ENCODE measurements around the gene CBY1. TPM values are rescaled to one million over a fixed set of nuclear protein-coding genes. Genes with fewer than 3 reads are reported as not detected.
A peak's percentile ranks its signal among the peaks of the same experiment; 100 is the strongest.

CBY1 gene
- total and polyA plus RNA-seq, 2 donors (not counting 1 experiment from before 2014, with no cell fraction given) = 14.5 to 42.3 TPM

DNA sequence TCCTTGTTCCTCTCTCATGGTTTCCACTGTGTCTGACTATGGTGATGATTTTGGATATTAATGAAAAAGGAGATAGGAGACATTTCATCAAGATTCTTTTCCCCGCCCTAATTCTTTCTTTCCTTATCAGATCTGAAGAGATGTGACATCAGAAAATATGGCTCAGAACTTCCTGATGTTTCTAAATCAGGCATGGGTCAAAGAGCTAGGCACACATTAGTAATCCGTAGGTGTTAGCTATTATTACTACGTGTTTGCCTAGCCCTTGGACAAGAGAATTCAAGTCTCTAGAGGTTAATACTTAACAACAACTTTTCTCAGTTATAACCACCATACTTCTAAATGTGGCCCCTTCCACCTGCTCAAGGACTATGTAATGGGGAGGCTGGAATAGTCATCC, 38.5 kb downstream of the CBY1 start:
- Histone ChIP-seq H3K27ac (ENCODE audit: insufficient read depth, low read length) (no peak overlapping the region), H3K36me3 (ENCODE audit: control insufficient read depth, insufficient read depth, low read length) (peaks cover 5% of the 10 kb centered on the region), H3K9ac (ENCODE audit: insufficient read depth, low read length) (no peak overlapping the region), H3K79me2 (ENCODE audit: control insufficient read depth, insufficient read depth, low read length) (peaks cover 60% of the 10 kb centered on the region), H3K4me2 (ENCODE audit: extremely low read depth, insufficient read depth, low read length) (no peak overlapping the region), H2AFZ (ENCODE audit: low read length) (no peak overlapping the region), H3K4me1 (ENCODE audit: control insufficient read depth, extremely low read depth, insufficient read depth, low read length) (peaks cover 17% of the 10 kb centered on the region), H3K27me3 (ENCODE audit: control insufficient read depth, insufficient read depth, low read length) (no peaks in the 10 kb centered on the region), H3K4me3 (replicated peaks in 1 of 4; ENCODE audit: control extremely low read depth in 1 of 4, insufficient read depth in 1 of 4, low read depth in 3 of 4, low read length in 4 of 4) (no peak overlapping the region), H3K9me3 (ENCODE audit: control insufficient read depth, insufficient read depth, low read depth, low read length) (no peaks in the 10 kb centered on the region), H4K20me1 (ENCODE audit: control insufficient read depth, extremely low read depth, insufficient read depth, low read length) (no peaks in the 10 kb centered on the region)
- TF ChIP-seq, protein P1, sequence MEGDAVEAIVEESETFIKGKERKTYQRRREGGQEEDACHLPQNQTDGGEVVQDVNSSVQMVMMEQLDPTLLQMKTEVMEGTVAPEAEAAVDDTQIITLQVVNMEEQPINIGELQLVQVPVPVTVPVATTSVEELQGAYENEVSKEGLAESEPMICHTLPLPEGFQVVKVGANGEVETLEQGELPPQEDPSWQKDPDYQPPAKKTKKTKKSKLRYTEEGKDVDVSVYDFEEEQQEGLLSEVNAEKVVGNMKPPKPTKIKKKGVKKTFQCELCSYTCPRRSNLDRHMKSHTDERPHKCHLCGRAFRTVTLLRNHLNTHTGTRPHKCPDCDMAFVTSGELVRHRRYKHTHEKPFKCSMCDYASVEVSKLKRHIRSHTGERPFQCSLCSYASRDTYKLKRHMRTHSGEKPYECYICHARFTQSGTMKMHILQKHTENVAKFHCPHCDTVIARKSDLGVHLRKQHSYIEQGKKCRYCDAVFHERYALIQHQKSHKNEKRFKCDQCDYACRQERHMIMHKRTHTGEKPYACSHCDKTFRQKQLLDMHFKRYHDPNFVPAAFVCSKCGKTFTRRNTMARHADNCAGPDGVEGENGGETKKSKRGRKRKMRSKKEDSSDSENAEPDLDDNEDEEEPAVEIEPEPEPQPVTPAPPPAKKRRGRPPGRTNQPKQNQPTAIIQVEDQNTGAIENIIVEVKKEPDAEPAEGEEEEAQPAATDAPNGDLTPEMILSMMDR (conservative IDR thresholded peaks at IDR 0.05 in 1 of 2, IDR thresholded peaks at IDR 0.05 in 1 of 2; ENCODE audit: low read depth in 1 of 2, low read length in 2 of 2) = no peak
- TF ChIP-seq EZH2 (IDR thresholded peaks at IDR 0.05; ENCODE audit: low read length, missing control alignments) = no peak
- no peak for DNase-seq (ENCODE audit: low read depth in 2 of 2)

- Histone ChIP-seq H3K27ac (ENCODE audit: insufficient read depth, low read length) (peak overlapping the region; percentile 78), H3K36me3 (ENCODE audit: control insufficient read depth, insufficient read depth, low read length) (peaks cover 3% of the 10 kb centered on the region), H3K4me3 (replicated peaks in 1 of 4; ENCODE audit: control extremely low read depth in 1 of 4, insufficient read depth in 1 of 4, low read depth in 3 of 4, low read length in 4 of 4) (peak overlapping the region in 3 of 4 experiments; percentile 5 to 92 (median 23)), H4K20me1 (ENCODE audit: control insufficient read depth, extremely low read depth, insufficient read depth, low read length) (no peaks in the 10 kb centered on the region), H3K79me2 (ENCODE audit: control insufficient read depth, insufficient read depth, low read length) (peaks cover 61% of the 10 kb centered on the region), H2AFZ (ENCODE audit: low read length) (no peak overlapping the region), H3K27me3 (ENCODE audit: control insufficient read depth, insufficient read depth, low read length) (no peaks in the 10 kb centered on the region), H3K4me1 (ENCODE audit: control insufficient read depth, extremely low read depth, insufficient read depth, low read length) (peaks cover 18% of the 10 kb centered on the region), H3K9ac (ENCODE audit: insufficient read depth, low read length) (no peak overlapping the region), H3K4me2 (ENCODE audit: extremely low read depth, insufficient read depth, low read length) (peak overlapping the region; percentile 98), H3K9me3 (ENCODE audit: control insufficient read depth, insufficient read depth, low read depth, low read length) (no peaks in the 10 kb centered on the region)
- peak; percentile 83 to 92 for DNase-seq (ENCODE audit: low read depth in 2 of 2)
- TF ChIP-seq, protein P1 (conservative IDR thresholded peaks at IDR 0.05 in 1 of 2, IDR thresholded peaks at IDR 0.05 in 1 of 2; ENCODE audit: low read depth in 1 of 2, low read length in 2 of 2) = no peak
- TF ChIP-seq EZH2 (IDR thresholded peaks at IDR 0.05; ENCODE audit: low read length, missing control alignments) = no peak
Observed at GRCh38 chr22:38696606-38697424, 40.4 kb downstream of the CBY1 start.

GRCh38 chr22:38697425-38698089, 41.1 kb downstream of the CBY1 start:
- Histone ChIP-seq H3K9me3 (ENCODE audit: control insufficient read depth, insufficient read depth, low read depth, low read length) (no peaks in the 10 kb centered on the region), H3K27ac (ENCODE audit: insufficient read depth, low read length) (peak overlapping the region; percentile 78), H3K4me3 (replicated peaks in 1 of 4; ENCODE audit: control extremely low read depth in 1 of 4, insufficient read depth in 1 of 4, low read depth in 3 of 4, low read length in 4 of 4) (peak overlapping the region in 3 of 4 experiments; percentile 5 to 92 (median 23)), H3K36me3 (ENCODE audit: control insufficient read depth, insufficient read depth, low read length) (peaks cover 3% of the 10 kb centered on the region), H2AFZ (ENCODE audit: low read length) (no peak overlapping the region), H3K4me1 (ENCODE audit: control insufficient read depth, extremely low read depth, insufficient read depth, low read length) (peaks cover 18% of the 10 kb centered on the region), H3K4me2 (ENCODE audit: extremely low read depth, insufficient read depth, low read length) (peak overlapping the region; percentile 98), H3K79me2 (ENCODE audit: control insufficient read depth, insufficient read depth, low read length) (peaks cover 61% of the 10 kb centered on the region), H3K27me3 (ENCODE audit: control insufficient read depth, insufficient read depth, low read length) (no peaks in the 10 kb centered on the region), H4K20me1 (ENCODE audit: control insufficient read depth, extremely low read depth, insufficient read depth, low read length) (no peaks in the 10 kb centered on the region), H3K9ac (ENCODE audit: insufficient read depth, low read length) (no peak overlapping the region)
- TF ChIP-seq EZH2 (IDR thresholded peaks at IDR 0.05; ENCODE audit: low read length, missing control alignments) = no peak
- TF ChIP-seq, protein P1 (conservative IDR thresholded peaks at IDR 0.05 in 1 of 2, IDR thresholded peaks at IDR 0.05 in 1 of 2; ENCODE audit: low read depth in 1 of 2, low read length in 2 of 2) = no peak
- peak; percentile 32 to 77 for DNase-seq (ENCODE audit: low read depth in 2 of 2)

Measured in fibroblast of lung (primary cell).